NB4 (cell line): ENCODE measurements around the gene SDR42E2.

Experiments used
- CTCF ChIP-seq: IDR thresholded peaks from one replicate; pipeline ENCODE4 v1.5.1; 2012; ENCODE audit warnings: low read depth, low read length
- MAX ChIP-seq: IDR thresholded peaks from 2 replicates; pipeline ENCODE4 v1.6.1; 2011; ENCODE audit warnings: low read depth, low read length
- MYC ChIP-seq: IDR thresholded peaks from 2 replicates; pipeline ENCODE4 v1.6.1; 2011; ENCODE audit warnings: low read depth, low read length
- POLR2A ChIP-seq: IDR thresholded peaks from 2 replicates; pipeline ENCODE4 v1.6.1; 2011; ENCODE audit warnings: mild to moderate bottlenecking; ENCODE audit not compliant: insufficient read length; ENCODE audit errors: extremely low read depth

- no peak for TF ChIP-seq CTCF
- no peak for TF ChIP-seq POLR2A
- no peak for TF ChIP-seq MYC
- no peak for TF ChIP-seq MAX
Observed at GRCh38 chr16:22117609-22118008, 44.7 kb upstream of the SDR42E2 start.
